Testis (tissue), 2 donors: ENCODE results near the gene PRRG1.

Experiments used
- POLR2A ChIP-seq: fragments of 450-650 bp; IDR thresholded peaks from one replicate; pipeline ENCODE4 v1.6.1; 2017; ENCODE audit warnings: antibody characterized with exemption, mild to moderate bottlenecking, moderate library complexity
- TF ChIP-seq, protein P1 (sequence below), 3 experiments: fragments of 450-650 bp in 2 of 3; fragments of 200-600 bp in 1 of 3; sonication (generic) in 1 of 3; IDR thresholded peaks; one replicate each; pipeline ENCODE4 v1.5.1; 2016 to 2019; ENCODE audit warnings: antibody characterized with exemption in 3 of 3, mild to moderate bottlenecking in 2 of 3, moderate library complexity in 1 of 3

DNA sequence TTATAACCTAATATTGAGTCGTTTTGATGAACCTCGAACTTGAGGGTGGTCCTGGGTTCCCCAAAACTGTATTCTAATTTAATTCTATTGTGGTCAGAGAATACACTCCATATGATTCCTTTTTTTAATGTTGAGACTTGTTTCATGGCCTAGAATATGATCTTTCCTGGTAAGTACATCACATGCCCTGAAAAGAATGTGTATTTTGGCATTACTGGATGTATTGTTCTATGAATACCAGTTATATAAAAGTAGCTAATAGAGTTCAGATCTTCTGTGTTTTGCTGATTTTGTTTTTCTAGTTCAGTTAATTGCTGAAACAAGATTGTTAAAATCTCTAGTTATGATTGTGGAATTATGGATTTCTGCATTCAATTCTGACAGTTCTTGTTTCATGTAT lies 18.8 kb downstream of the PRRG1 start:
- TF ChIP-seq, protein P1, sequence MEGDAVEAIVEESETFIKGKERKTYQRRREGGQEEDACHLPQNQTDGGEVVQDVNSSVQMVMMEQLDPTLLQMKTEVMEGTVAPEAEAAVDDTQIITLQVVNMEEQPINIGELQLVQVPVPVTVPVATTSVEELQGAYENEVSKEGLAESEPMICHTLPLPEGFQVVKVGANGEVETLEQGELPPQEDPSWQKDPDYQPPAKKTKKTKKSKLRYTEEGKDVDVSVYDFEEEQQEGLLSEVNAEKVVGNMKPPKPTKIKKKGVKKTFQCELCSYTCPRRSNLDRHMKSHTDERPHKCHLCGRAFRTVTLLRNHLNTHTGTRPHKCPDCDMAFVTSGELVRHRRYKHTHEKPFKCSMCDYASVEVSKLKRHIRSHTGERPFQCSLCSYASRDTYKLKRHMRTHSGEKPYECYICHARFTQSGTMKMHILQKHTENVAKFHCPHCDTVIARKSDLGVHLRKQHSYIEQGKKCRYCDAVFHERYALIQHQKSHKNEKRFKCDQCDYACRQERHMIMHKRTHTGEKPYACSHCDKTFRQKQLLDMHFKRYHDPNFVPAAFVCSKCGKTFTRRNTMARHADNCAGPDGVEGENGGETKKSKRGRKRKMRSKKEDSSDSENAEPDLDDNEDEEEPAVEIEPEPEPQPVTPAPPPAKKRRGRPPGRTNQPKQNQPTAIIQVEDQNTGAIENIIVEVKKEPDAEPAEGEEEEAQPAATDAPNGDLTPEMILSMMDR (IDR thresholded peaks at IDR 0.05) = no peak
- no peak for TF ChIP-seq POLR2A
